ENCODE measurements around the gene OTUB2.

- TF ChIP-seq CTCF (IDR thresholded peaks at IDR 0.05; ENCODE audit: extremely low read depth in 1 of 2, insufficient read depth in 1 of 2, low read depth in 1 of 2, low read length in 2 of 2) (no peak), EZH2 (IDR thresholded peaks at IDR 0.05; ENCODE audit: borderline replicate concordance, low read depth, low read length, severe bottlenecking) (no peak), POLR2A (IDR thresholded peaks at IDR 0.05; ENCODE audit: low read depth, low read length) (no peak), JUN (IDR thresholded peaks at IDR 0.05; ENCODE audit: borderline replicate concordance, insufficient read depth, insufficient read length, low read depth) (no peak), MAX (IDR thresholded peaks at IDR 0.05; ENCODE audit: insufficient read depth, insufficient read length) (no peak)
Measured at GRCh38 chr14:94058674-94059138, 32.6 kb downstream of the OTUB2 start.
